Heart right ventricle (tissue), 16 donors: ENCODE results near the gene SULT1C3. TPM values are rescaled to one million over a fixed set of nuclear protein-coding genes. Genes with fewer than 3 reads are reported as not detected.

Experiments used
- ATAC-seq, 8 donors: fragments of 200-7000 bp; cut with Tn5 transposase; one replicate each; pipeline ENCODE4 v1.9.1; 2020; ENCODE audit warnings: mild to moderate bottlenecking in 8 of 8, moderate library complexity in 8 of 8, moderate number of reproducible peaks in 1 of 8
- DNase-seq, 2 donors: peaks; one replicate each; pipeline ENCODE4 v3.0.0-alpha.2; 2020
- H3K27ac ChIP-seq, 10 donors: fragments of 200-600 bp; sonication (generic) in 2 of 10; one replicate each; pipeline versions ENCODE4 v1.5.0 to v1.8.0; 2020 to 2022; ENCODE audit warnings: mild to moderate bottlenecking in 3 of 10
- H3K27me3 ChIP-seq, 7 donors: fragments of 200-600 bp; one replicate each; pipeline ENCODE4 v1.8.0; 2021 to 2022; ENCODE audit warnings: mild to moderate bottlenecking in 2 of 7
- H3K36me3 ChIP-seq, 9 donors: fragments of 200-600 bp; sonication (generic) in 1 of 9; one replicate each; pipeline versions ENCODE4 v1.5.0 to v1.8.0; 2020 to 2022; ENCODE audit warnings: mild to moderate bottlenecking in 2 of 9
- H3K4me1 ChIP-seq, 9 donors: fragments of 200-600 bp; sonication (generic) in 1 of 9; one replicate each; pipeline versions ENCODE4 v1.5.0 to v1.8.0; 2020 to 2022; ENCODE audit warnings: mild to moderate bottlenecking in 4 of 9
- H3K4me3 ChIP-seq, 10 donors: fragments of 200-600 bp; sonication (generic) in 2 of 10; one replicate each; pipeline versions ENCODE4 v1.5.0 to v1.8.0; 2020 to 2022; ENCODE audit warnings: mild to moderate bottlenecking in 7 of 10, moderate library complexity in 2 of 10
- H3K9me3 ChIP-seq, 11 donors: fragments of 200-600 bp in 10 of 11; sonication (generic) in 2 of 11; one replicate each; pipeline versions ENCODE4 v1.5.0 to v1.8.0; 2013 to 2022; ENCODE audit warnings: mild to moderate bottlenecking in 2 of 11, control low read depth in 1 of 11, moderate library complexity in 1 of 11
- WGBS, 2 donors: extraction: QIAGEN DNeasy Blood & Tissue Kit; methylation state at CpG; one replicate each; pipeline ENCODE4 v1.1.7; 2013; ENCODE audit warnings: inconsistent platforms in 1 of 2; 5-methylcytosine and 5-hydroxymethylcytosine counted together
- intact Hi-C, 10 donors: fragments of 100-400 bp; cut with DNase I; formaldehyde crosslinking; loops; one replicate each; pipeline versions ENCODE4 v1.11.1 to v1.14.2; 2022
- polyA plus RNA-seq, 2 donors: library from polyadenylated mRNA; stranded (reverse); fragments of 200-250 nt; gene quantifications; one replicate each; pipeline ENCODE4 v1.2.3, GENCODE V29; 2013
- total RNA-seq, 10 donors: library from RNA; stranded (reverse); fragmentation: NEBNext Ultra II Directional in 3 of 10; extraction: Animal tissue kit (Norgen Biotek cat#: 25700) in 3 of 10; gene quantifications; one replicate each; pipeline versions ENCODE4 v1.2.1 to v1.2.4, GENCODE V29; 2021 to 2023
- TF ChIP-seq, protein P1 (sequence below), 9 donors: fragments of 200-600 bp; sonication (generic) in 2 of 9; IDR thresholded peaks; one replicate each; pipeline versions ENCODE4 v1.5.0 to v1.8.0; 2021 to 2022; ENCODE audit warnings: antibody characterized with exemption in 9 of 9, mild to moderate bottlenecking in 5 of 9, moderate library complexity in 1 of 9
- donor health status: Arrhythmogenic right ventricular cardiomyopathy.
- donor health status: ischemic (EF 13 %, LVEDD 7.1; RV severe dilation, severe dysfunction).
- donor health status: healthy with polysubstance abuse.
- donor health status: DM: no; HTN: yes; CAD: no.
- donor health status: DM: no; HTN: no; CAD: no.
- donor health status: ischemic (EF 25% LVEDD 6.9; RV normal size, moderate dysfunction).
- donor health status: ischemic (EF 25% LVEDD 5.7; RV mildly dilated, moderate dysfunction).
- donor health status: healthy.
- donor health status: DM: yes; HTN: yes; CAD: no.
- donor health status: Ischemic cardiomyopathy.
- donor health status: ischemic (EF 35%, LVEDD 5.7; RV mildly dilated, moderate dysfunction).
- donor health status: nonischemic (EF 11% LVEDD 7.7; RV severe dilation, severe dysfunction).
- donor health status: DM: yes; HTN: yes; CAD: no.
- donor health status: PGD.
- donor health status: ischemic (EF 29% LVEDD 5.4; RV normal size, mild dysfunction).
- donor health status: nonischemic (EF 23%, LVEDD 6.1; RV moderate dilation, normal function).

The SULT1C3 gene
- total and polyA plus RNA-seq, 12 donors: not detected

DNA sequence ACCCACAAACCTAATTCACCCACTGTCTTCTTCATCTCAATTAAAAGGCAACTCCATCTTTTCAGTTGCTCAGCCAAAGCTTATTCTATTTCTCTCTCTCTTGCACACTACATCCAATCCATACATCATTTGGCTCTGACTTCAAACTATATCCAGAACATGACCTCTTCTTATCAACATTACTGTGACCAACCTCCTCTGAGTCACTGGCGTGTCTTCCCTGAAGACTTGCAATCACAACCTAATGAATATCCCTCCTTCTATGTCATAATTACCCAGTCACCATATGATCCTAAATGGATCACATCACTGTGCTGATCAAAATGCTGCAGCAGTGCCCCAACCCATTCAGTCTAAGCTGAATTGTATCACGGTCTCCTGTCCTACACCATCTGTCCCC lies 22.6 kb upstream of the SULT1C3 start:
- Histone ChIP-seq H3K27ac (no peak overlapping the region), H3K4me1 (peaks cover 0 to 11% (median 0%) of the 10 kb centered on the region in 9 donors), H3K4me3 (no peak overlapping the region), H3K36me3 (no peaks in the 10 kb centered on the region), H3K27me3 (no peaks in the 10 kb centered on the region), H3K9me3 (peaks cover 0 to 2% (median 0%) of the 10 kb centered on the region in 11 donors)
- no peak for DNase-seq
- 92 to 94% methylated on average over 2 of the region's 2 CpGs for WGBS, 2 donors
- intact Hi-C loops: loop anchor here in 2 of 10 donors (2.0 to 5.0 kb wide), 2 partner anchors 365 to 368 kb away; no protein-coding TSS in a partner anchor
- TF ChIP-seq, protein P1, sequence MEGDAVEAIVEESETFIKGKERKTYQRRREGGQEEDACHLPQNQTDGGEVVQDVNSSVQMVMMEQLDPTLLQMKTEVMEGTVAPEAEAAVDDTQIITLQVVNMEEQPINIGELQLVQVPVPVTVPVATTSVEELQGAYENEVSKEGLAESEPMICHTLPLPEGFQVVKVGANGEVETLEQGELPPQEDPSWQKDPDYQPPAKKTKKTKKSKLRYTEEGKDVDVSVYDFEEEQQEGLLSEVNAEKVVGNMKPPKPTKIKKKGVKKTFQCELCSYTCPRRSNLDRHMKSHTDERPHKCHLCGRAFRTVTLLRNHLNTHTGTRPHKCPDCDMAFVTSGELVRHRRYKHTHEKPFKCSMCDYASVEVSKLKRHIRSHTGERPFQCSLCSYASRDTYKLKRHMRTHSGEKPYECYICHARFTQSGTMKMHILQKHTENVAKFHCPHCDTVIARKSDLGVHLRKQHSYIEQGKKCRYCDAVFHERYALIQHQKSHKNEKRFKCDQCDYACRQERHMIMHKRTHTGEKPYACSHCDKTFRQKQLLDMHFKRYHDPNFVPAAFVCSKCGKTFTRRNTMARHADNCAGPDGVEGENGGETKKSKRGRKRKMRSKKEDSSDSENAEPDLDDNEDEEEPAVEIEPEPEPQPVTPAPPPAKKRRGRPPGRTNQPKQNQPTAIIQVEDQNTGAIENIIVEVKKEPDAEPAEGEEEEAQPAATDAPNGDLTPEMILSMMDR (IDR thresholded peaks at IDR 0.05): no peak
- ATAC-seq: no peak

DNA sequence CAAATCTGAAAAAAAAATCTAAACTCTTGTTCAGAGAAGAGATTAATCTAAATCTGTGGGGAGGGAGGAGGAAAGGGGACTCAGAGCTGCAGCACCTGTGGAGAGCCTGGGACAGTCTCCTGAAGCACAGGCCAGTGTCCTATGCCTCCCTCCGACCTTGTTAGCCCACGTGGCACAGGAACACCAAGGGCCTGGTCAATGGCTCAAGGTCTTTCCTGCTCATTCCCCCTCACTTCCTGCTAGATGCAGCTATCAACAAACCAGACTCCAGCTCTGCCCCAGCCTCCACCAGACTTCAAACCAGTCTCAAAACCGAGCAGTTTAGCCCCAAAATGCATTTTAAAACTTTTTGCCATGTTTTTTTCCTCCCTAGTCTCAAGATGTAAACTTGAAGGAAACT lies 20.1 kb upstream of the SULT1C3 start:
- H3K27ac ChIP-seq: no peak overlapping the region
- ATAC-seq: no peak
- intact Hi-C loops: loop anchor here in 2 of 10 donors (5.0 to 10.0 kb wide), 2 partner anchors 363 to 365 kb away; no protein-coding TSS in a partner anchor

DNA sequence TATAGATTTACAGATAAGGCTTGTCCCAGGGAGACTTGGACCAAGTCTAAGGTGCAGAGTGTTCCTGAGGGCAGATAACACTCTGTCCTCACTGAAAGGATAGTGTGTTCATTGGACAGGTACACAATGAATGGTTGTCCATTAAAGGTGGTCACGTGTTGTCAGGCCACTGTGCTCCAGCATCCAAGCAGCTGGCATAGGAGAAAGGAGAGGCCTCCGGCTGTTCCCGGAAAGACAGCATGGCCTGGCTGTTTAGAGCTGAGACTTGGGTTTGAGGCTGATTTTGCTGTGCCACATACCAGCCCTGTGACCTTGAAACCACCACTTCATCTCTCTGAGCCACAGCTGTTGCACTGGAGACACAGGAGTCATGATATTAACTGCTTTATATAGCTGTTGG lies 19.6 kb upstream of the SULT1C3 start:
- 93 to 98% methylated on average over 3 of the region's 3 CpGs for WGBS, 2 donors
- intact Hi-C loops: loop anchor here in 1 of 10 donors (10.0 kb wide), 1 partner anchor 365 kb away; no protein-coding TSS in a partner anchor
- Histone ChIP-seq H3K36me3 (no peaks in the 10 kb centered on the region), H3K27me3 (no peaks in the 10 kb centered on the region), H3K9me3 (peaks cover 0 to 25% (median 7%) of the 10 kb centered on the region in 11 donors), H3K4me1 (peaks cover 0 to 11% (median 0%) of the 10 kb centered on the region in 9 donors), H3K27ac (peak overlapping the region in 1 of 10 donors; percentile 15), H3K4me3 (no peak overlapping the region)
- ATAC-seq: no peak
- DNase-seq: no peak
- TF ChIP-seq, protein P1 (IDR thresholded peaks at IDR 0.05): no peak

More for the DNA sequence above, 20.1 kb upstream of the SULT1C3 start:
- TF ChIP-seq, protein P1 (IDR thresholded peaks at IDR 0.05): no peak
- Histone ChIP-seq H3K9me3 (peaks cover 0 to 24% (median 7%) of the 10 kb centered on the region in 11 donors), H3K4me3 (no peak overlapping the region), H3K27me3 (no peaks in the 10 kb centered on the region), H3K4me1 (peaks cover 0 to 11% (median 0%) of the 10 kb centered on the region in 9 donors), H3K36me3 (no peaks in the 10 kb centered on the region)
- 40 to 47% methylated on average over 3 of the region's 3 CpGs for WGBS, 2 donors
- DNase-seq: no peak

DNA sequence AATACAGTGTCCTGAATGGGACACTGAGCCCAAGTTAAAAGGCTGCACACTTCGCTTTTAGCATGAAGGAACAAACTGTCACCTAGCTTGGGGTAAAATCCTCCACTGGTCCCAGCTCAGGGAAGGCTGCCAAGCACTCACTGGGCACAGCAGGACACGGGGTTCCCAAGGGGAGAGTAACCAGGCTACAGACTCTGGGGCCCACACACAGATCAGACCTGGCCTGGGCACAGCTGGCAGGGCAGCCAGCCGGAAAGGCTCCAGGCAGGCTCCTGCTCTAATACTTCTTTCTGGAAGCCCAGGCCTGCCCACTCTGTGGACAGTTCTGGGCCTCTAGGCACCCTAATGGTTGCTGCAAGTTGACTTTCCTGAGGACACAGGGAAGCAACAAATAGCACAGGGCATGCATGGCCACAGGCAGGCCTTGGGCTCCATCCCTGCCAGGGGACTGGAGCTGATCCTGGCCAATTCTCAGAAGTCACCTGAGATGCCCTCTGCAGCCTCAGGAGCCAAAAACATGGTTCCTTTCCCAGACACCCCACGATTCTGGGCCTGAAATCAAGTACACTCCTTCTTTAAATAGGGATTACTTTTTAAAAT lies 18.7 kb upstream of the SULT1C3 start:
- ATAC-seq (peak in 6 of 8 donors; percentile 59 to 99 (median 86)), DNase-seq (peak in 1 of 2 donors; percentile 62)
- Histone ChIP-seq H3K27ac (peak overlapping the region in 2 of 10 donors; percentile 15 to 31), H3K27me3 (no peaks in the 10 kb centered on the region), H3K9me3 (peaks cover 0 to 25% (median 7%) of the 10 kb centered on the region in 11 donors), H3K36me3 (no peaks in the 10 kb centered on the region), H3K4me3 (no peak overlapping the region), H3K4me1 (peaks cover 0 to 11% (median 0%) of the 10 kb centered on the region in 9 donors)
- intact Hi-C loops: loop anchor here in 1 of 10 donors (10.0 kb wide), 1 partner anchor 364 kb away; no protein-coding TSS in a partner anchor
- TF ChIP-seq, protein P1 (IDR thresholded peaks at IDR 0.05): no peak
- WGBS, 2 donors: 65% methylated on average over 4 of the region's 4 CpGs
